HUDEP-2 (cell line): ENCODE results near the gene POTEF.
A peak's percentile ranks its signal among the peaks of the same experiment; 100 is the strongest.
"Not testable (repeated sequence)": the region's sequence is repeated elsewhere in the genome, so short reads cannot be mapped to it uniquely, and the experiment has no call there.

Source experiments
- DNase-seq, 76 experiments: peaks; one replicate each; lab custom pipeline; 2025; ENCODE audit not compliant: unreplicated experiment in 76 of 76; lab: John Stamatoyannopoulos, UW

The POTEF gene

DNA sequence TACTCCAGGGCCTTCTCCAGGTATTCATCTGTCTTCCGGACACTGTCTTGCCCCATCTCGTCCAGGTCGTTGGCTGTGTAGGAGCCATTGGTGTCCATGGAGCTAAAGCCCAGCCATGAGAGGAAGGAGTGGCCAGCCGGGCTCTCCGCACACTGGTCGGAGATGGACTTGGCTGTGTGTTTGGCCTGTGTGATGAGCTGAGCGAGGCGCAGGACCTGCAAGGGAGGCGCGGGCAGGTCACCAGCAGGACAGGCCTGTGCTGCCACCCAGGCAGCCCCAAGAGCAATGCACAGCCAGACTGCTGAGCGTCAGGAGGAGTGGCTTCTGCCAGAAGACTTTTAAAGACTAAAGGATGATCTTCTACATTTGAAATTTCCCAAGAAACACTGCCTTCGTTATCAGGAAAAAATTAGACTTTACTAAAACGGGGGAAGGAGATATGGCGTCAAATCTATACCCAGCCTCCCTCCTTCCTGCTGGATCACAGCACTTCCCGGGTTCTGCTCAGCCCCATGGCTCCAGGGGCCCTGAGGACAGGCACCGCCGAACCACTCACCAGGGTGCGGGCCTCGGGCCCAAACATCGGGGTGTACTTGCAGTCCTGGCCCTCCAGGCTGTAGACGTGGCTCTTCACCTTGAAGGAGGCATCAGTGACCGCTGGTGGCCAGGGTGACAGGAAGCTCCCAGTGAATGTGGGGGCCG, 24.9 kb upstream of the POTEF start:
- not testable (repeated sequence) for DNase-seq

DNA sequence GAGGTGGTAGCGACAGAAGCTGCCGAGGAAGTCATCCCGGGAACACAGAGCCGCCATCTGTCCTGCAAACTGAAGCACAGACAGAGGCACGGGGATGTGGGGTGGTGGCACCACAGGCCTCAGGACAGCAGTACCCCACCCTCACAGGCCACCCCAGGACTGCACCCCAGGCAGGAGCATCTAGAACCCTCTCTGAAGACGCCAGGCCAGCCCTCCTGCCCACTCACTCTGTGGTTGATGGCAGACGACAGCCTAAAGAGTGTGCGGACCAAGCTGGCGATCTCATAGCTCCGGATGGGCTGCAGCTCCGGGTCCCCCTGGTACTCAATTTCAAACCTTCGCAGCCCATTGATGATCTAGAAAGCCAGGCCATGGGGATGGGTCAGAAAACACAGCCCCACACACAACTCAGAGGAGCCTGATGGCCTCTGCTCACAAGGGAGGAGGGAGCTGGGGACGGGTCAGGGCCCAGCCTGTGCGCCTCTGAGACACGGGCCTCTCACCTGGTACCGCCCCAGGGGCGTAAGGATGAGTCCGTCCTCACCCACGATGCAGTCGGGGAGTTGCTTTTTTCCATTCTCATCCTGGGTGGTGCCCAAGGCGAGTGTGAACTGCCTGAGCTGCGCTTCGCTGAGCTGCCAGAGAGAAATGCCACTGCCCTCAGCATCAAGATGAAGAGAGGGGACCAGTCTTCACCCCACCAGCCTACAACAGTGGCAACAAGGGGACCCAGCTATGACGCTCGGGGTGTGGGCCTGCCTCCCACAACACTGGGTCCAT, 24.0 kb upstream of the POTEF start:
- DNase-seq: no peak

DNA sequence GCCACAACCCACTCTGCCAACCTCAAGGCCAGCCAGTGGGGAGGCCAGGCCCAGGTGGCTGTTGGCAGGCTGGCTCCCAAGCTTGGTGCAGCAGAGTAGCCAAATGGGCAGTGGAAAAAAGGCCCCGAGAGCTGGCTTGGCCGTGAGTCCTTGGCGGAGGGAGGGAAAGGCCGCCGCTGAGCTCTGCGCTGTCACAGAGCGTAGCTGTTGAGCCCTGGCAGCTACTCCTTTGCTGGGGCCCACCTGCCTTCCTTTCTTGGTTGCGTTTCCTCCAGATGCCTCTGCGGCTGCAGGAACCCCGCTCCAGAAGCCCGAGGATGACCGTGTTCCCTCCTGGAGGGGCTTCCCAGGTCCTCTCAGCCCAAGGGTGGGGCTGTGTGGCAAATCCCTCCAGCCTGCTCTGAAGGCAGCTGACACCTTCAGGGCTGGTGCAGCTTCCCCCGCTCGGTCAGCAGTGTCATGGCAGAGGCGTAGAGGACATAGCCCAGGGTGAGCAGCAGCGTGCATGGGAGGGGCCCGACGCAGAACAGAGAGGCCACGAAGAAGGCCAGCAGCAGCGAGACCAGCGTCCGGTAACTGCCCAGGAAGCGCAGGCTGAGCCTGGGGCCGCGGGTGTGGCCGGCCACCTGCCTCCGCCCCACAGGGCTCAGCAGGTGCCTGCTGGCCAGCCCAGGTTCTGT, 23.3 kb upstream of the POTEF start:
- DNase-seq: not testable (repeated sequence)

DNA sequence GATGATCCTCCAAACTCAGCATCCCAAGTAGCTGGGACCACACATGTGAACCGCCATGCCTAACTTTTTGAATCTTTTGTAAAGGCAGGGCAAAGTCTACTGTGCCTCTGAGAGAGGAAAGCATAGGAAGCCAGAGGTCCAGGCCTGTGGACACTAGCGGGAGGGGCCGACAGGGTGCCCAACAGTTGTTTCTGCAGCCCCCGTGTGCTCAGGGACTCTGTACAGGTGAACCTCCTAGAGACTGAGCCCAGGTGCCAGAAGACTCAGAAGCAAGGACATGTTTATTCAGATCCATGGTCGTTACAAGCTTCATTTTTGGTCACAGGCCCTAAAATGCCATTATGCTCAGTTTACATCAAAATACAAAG, 22.1 kb upstream of the POTEF start:
- not testable (repeated sequence) for DNase-seq

DNA sequence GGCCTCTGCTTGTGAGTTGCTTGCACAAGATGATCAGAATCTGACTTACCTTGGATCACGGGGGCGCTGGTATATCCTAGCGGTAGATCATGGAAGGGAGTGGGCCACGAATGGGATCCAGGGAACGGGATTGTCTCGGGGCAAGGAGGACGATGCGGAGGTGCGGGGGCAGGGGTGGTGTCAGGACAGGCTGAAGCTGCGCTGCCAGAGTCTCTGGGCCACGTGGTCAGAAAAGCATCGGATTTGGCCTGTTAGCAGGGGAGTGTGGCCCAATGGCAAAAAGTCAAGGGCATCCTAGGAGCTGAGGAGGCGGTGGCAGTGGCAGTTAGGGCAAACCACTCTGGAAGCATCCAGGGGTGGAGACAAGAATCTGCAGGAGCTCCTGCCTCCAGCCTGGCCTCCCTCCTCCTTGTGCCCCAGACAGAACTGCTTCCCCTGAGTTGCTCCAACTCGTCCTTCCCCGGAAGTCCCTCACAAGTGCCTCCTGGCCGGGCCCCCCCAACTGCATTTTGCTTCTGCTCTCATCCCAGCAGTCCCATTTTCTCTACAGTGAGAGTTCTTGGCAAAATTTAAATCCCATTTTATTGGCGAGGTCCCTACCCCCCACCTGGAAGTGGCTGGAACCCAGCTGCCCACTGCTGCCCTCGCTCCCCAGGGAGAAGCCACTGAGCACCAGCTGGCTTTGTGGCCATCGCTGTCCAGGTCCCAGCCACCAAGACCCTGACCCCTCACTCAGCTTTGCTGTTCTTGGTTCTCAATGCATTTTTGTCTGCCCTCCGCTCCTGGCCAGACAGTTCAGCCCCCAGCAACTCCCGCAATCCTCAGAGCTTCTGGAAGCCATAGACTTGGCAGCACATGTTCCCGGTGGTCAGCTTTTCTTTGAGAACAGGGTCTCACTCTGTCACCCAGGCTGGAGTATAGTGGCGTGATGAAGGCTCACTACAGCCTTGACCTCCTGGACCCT, 21.4 kb upstream of the POTEF start:
- DNase-seq: no peak

DNA sequence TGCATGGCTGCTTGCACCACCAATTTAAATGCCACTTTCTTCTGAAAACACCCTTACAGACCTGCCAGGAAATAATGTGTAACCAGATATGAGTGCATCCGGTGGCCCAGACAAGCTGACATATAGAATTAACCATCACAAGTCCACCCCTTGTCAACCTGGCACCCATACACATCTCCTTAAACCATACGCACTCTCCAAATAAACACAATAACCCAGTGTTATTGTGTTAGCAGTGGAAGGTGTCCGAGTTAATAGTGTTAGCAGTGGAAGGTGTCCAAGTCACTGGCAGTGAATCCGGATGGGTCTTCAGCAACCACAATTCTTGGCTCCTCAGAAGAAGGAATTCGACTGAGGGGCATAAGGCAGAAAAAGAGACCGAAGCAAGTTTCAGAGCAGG, 19.5 kb upstream of the POTEF start:
- DNase-seq: not testable (repeated sequence)

DNA sequence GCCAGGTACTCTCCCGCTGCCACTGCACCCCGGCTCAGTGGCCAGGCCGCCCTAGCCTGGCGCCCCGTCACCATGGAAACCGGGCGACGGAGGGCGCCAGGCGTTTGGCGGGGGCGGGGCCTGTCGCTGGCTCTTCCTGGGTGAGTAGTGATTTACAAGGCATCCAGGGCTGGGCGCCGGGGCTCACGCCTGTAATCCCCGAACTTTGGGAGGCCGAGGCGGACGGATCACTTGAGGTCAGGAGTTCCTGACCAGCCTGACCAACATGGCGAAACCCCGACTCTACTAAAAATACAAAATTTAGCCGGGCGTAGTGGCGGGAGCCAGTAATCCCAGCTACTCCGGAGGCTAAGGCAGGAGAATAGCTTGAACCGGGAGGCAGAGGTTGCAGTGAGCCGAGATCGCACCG, 16.0 kb upstream of the POTEF start, which contains the start of gene CCDC74B:
CCDC74B (minus strand) TSS at position 107 of the 409 bp plus-strand sequence. CDS start 116 bp downstream, outside the sequence.
- peak in 6 of 76 experiments; percentile 3 to 28 (median 10) for DNase-seq

DNA sequence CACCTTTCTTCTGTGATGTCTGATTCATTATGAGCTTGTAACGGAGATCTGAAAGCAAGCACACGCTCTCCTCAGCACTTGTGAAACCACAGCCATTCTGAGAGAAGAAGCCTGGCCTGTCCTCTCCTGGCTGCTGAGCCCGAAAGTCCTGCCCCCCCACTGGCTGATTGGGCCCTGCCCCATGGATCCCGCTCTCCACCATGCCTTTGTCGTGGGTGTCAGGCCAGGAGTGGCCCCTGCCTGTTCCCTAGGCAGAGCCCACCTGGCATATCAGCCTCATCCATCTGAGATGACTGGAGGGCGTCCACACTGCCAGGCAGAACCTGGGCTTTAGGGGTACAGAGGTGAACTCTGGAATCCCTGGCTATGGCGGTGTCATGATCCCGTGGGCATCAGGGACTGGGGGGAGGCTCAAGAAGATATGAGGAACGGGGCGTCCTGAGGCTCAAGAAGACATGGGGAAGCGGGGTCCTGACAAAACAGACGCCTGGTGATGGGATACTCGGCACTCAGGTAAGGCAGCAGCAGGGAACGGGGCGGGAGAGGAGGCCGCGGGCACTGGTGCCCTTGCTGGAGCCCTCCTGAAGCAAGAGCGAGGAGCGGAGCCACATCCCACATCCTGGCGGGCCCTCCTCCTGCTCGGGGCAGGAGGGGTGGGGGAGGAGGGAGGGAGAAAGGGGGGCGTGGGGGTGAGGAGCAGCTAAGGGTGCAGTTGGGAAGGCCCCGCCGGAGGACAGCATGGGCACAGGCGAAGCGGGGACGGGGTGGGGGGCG, 14.4 kb upstream of the POTEF start:
- DNase-seq: not testable (repeated sequence)

DNA sequence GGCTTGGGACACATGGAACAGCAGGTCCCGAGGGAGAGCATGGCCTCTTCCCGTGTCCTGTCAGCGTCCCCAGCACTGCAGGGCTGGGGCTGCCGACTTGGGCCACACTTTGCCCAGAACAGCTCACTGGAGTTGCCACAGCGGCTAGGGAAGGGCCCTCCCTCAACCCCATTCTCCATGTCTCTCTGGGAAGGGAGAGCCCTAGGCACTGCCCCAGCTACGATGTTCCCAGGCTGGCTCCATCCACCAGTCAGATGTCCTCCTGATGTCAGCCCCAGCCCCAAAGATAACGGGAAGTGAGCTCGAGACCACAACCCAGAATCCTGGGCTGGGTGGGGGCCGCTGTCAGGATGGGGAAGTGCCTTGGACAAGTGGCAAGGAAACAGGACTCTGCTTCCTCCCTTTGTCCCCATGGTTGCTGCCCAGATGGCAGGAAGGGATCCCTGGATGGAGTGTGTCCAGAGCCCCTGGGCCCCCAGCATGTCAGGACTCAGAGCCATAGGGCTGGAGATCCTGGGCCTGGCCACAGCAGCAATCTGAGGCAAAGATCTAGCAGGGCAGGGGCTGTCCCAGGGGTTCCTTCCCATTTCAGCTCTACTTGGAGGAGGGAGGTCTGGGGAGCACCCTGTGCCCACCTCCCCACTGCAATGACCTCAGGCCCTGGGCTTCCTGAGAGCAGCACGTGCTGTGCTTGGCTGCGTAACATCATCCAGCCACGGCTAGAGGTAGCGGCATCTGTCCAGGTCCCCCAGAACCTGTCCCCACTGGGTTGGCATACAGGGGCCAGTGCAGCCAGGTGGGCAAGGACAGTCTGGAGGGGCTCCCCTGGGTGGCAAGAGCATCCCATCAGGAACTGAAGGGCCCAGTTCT, 13.6 kb upstream of the POTEF start:
- not testable (repeated sequence) for DNase-seq

DNA sequence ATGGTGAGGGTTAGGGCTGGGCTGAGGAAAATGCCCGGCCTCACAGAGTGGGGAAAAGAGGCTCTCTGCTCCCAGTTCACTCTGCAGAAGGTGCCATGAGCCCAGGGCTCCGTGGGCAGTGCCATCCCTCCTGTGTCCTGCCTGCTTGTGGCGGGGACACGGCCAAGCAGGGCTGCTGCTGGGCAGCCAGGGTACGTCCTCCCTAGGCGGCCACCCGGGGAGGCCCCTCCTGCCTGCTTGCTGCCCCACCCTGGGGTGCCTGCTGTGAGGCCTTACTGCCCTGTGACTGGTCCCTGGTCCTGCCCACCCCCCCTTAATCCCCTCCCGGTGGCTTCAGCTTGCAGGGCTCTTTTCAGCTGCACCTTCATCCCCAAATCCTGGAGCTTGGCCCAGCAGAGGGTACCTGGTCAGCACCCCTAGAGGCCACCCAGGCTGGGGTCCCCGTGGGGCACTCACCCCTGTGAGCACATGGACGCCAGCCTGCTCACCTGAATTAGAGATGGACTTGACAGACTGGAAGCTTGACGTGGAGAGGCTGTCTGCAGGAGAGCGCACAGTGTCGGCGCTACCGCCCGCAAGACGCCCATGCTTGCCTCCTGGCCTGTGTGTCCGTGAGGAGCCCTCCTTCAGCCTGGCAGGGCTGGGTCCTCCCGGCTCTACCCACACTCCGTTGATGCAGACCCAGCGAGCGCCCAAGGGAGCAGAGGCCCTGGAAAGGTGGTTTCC, 12.8 kb upstream of the POTEF start:
- DNase-seq: not testable (repeated sequence)

DNA sequence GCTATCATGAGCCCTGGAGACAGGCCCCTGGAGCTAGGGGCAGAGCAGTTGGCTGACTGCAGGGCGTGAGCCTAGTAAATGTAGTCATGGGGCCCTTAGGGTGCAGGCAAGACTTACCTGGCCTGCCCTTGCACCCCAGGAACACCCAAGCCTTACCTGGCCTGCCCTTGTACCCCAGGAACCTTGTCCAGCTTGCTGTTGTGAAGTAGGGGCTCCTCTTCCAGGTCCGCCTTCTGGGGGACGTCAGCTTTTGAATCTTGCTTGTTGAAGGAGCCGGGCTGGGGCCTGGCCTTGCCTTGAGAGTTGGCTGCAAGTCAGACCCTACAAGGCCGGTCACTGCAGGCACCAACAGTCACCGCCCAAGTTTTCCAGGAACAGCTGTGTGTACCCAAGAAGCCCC, 12.0 kb upstream of the POTEF start:
- DNase-seq: not testable (repeated sequence)

DNA sequence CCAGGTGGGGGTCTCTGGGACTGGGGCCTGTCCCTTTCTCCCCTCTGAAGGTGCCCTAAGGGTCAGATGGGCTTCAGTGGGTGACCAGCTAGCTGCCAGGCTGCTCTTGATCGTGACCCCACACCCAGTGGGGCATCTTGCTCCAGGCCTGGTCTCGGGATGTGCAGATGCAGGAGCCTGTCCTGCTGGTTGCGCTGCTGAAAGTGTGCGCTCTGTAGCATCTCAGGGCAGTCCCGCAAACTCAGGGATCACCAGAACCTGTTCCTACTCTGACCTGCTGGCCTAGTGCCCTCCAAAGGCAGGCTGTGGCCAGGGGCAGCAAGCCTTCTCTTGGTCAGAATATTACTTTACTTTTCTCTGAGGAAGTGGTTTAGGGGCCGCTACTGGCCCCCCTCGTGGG, 11.5 kb upstream of the POTEF start:
- DNase-seq: not testable (repeated sequence)

DNA sequence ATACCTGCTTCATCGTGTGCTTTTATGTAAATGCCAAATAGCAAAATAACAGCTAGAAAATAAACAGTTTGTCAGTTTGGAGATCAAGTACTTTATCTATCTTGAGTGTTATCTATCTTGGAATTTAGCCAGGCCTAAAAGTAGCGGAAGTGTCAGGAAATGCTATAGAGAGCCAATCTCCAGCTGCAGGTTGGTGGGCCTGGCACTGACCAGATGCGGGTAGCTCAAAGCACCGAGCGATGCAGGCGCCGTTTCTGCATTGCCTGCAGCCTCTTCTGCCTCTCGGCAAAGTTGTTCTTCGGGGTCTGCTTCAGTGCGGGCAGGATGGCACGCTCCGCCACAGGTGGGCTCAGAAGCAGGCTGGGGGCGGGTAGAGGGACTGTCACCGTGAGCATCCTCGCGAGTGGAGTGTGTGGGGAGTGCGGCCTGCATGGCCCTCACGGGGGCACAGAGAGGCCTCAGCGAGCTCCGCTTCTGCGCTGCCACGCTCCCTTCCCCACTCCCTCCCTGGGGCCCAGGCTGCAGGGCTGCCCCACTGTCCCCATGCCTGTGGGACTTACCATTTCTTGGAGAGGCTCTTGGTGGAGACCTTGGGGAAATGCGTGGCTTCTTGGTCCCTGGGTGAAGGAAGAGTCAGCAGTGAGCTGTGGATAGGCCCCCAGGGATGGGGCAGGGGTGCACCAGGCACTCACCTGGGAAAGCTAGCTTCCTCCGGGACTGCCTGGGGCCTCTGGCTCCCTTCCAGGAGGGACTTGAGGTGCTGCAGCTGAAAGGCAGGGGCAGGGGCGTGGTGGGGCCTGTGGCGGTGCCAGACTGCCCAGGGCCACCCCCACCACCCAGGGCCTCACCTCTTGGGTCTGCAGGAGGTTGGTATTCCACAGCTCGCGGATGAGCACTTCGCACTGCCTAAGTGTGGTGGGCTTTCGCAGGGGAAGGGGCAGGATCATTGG, 10.6 kb upstream of the POTEF start:
- not testable (repeated sequence) for DNase-seq

DNA sequence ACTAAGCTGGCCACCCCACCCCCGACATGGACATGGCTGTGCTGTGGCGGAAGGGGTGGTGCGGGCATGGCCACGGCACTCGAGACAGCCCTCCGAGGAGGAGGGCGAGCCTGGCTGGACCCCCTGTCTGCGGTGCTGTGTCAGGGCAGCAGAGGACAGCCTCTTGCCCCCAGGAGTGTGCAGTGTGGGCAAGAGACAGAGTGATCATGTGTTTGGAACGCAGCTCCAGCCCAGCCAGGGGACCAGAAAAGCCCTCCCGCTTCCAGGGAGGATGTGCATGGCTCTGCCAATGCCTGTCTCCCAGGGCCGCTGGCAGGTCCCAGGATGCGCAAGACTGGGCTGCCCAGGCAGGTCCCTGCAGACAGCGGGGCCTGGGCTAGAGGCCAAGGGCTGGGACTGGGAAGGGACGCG, 9.8 kb upstream of the POTEF start:
- DNase-seq: not testable (repeated sequence)

DNA sequence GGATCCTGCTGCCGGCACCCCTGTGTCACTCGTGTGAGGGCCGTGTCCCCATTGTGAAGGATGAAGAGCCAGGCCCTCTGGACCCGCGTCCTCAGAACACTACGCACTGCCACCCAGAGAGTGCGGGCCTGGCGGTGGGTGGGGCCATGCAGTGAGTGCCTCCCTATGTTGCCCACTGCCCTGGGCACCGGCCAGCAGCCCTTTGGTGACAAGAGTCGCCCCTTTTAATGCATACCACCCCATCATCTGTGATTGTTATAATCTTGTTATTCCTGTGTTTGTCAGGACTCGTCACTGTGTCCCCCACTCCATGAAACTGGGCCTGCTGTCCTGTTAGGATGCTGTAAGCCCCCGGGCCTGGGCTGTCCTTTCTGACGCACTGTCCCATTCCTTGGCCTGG, 9.3 kb upstream of the POTEF start:
- not testable (repeated sequence) for DNase-seq

DNA sequence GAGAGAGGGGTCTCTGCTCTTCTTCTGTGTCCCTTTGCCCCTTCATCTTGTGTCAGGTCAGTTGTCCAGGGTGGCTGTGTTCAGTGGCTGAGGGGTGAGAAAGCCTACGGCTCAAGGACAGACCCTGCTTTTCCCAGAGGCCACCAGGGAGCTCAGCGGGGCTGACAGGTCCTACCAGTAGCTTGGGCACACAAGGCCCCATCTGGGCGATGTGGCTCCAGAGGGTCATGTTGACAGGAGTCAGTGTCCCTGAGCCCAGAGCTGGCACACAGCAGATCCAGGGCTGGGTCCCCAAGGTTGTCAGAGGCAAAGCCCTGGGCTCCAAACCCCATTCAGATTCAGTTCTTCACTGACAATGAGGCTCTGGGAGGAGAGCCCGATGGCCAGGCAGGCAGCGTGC, 8.1 kb upstream of the POTEF start:
- DNase-seq: not testable (repeated sequence)

DNA sequence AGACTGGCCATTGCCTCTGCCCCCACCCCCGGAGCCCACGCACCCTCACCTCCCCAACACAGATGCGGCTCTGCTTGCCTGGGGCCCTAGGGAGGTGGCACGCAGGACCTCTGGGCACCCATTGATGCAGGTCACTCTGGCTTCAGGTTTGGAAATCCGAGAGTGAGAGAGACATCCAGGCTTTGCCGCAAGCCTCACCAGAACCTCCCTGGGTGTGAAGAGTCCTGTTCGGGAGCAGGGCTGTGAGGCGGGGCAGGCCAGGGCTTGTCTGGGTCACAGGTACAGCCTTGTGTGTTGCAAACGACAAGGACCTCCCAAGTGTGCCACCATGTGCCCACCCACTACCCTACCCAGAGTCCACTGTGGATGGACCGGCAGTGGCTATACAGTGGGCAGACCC, 7.5 kb upstream of the POTEF start:
- DNase-seq: not testable (repeated sequence)
